H1 (cell line): ENCODE measurements around the gene TSC22D1. TPM values are rescaled to one million over a fixed set of nuclear protein-coding genes. Genes with fewer than 3 reads are reported as not detected.

Experiments used
- CTCF ChIA-PET: fragments of 300-600 bp; sonication (Branson Sonifier 250); formaldehyde crosslinking; loops from one replicate; lab custom pipeline; 2021; ENCODE audit not compliant: partially characterized antibody; lab: Charles Lee
- POLR2A ChIA-PET: fragments of 300-600 bp; sonication (Branson Sonifier 250); formaldehyde crosslinking; loops from one replicate; lab custom pipeline; 2021; ENCODE audit warnings: inconsistent platforms; ENCODE audit not compliant: partially characterized antibody; lab: Charles Lee
- DNase-seq, 2 experiments: peaks; one replicate each; pipeline versions ENCODE4 v3.0.0 to v3.0.0-alpha.2; 2010 to 2022; ENCODE audit warnings: low spot score in 2 of 2, low read depth in 1 of 2, mixed read lengths in 1 of 2
- FAIRE-seq: peaks from 2 replicates; lab custom pipeline; 2011; peaks lifted over from hg19 to GRCh38; lab: Jason Lieb, UNC
- H2AFZ ChIP-seq: 2 replicates; pipeline ENCODE4 v1.8.1; 2012; ENCODE audit warnings: low read length, inconsistent platforms
- H2AK5ac ChIP-seq: 2 replicates; pipeline ENCODE4 v1.6.1; 2013; ENCODE audit warnings: low read depth, low read length
- H2BK120ac ChIP-seq: replicated peaks from 2 replicates; pipeline ENCODE3; 2013; ENCODE audit warnings: low read depth, low read length, inconsistent platforms
- H2BK12ac ChIP-seq: 2 replicates; pipeline ENCODE4 v1.6.1; 2013; ENCODE audit warnings: low read depth, low read length
- H2BK15ac ChIP-seq: 2 replicates; pipeline ENCODE4 v1.6.1; 2013; ENCODE audit warnings: low read length
- H2BK20ac ChIP-seq: 2 replicates; pipeline ENCODE4 v1.6.1; 2013; ENCODE audit warnings: low read length
- H2BK5ac ChIP-seq: 2 replicates; pipeline ENCODE4 v1.6.1; 2013; ENCODE audit warnings: low read depth, low read length
- H3K14ac ChIP-seq: 2 replicates; pipeline ENCODE4 v1.6.1; 2013; ENCODE audit warnings: inconsistent platforms; ENCODE audit not compliant: insufficient read length
- H3K18ac ChIP-seq: 2 replicates; pipeline ENCODE4 v1.6.1; 2013; ENCODE audit warnings: low read length; ENCODE audit errors: extremely low read depth
- H3K23ac ChIP-seq: 2 replicates; pipeline ENCODE4 v1.6.1; 2013; ENCODE audit warnings: inconsistent platforms; ENCODE audit not compliant: insufficient read length
- H3K23me2 ChIP-seq: 2 replicates; pipeline ENCODE4 v1.6.1; 2013; ENCODE audit warnings: low read depth, low read length
- H3K27ac ChIP-seq: 2 replicates; pipeline ENCODE4 v1.6.1; 2011; ENCODE audit warnings: low read depth, low read length, inconsistent platforms
- H3K27me3 ChIP-seq, 4 experiments: replicated peaks in 1 of 4; 1 replicate in 1 of 4; 2 replicates in 3 of 4; pipeline versions ENCODE4 v1.6.1 to v1.8.1; 2011 to 2013; ENCODE audit warnings: low read length in 3 of 4, mild to moderate bottlenecking in 3 of 4, inconsistent platforms in 2 of 4, mixed read lengths in 2 of 4, moderate library complexity in 1 of 4; ENCODE audit not compliant: control insufficient read depth in 3 of 4, insufficient read depth in 3 of 4; ENCODE audit errors: extremely low read depth in 1 of 4
- H3K36me3 ChIP-seq, 4 experiments: 2 replicates each; pipeline versions ENCODE4 v1.6.1 to v1.8.1; 2011 to 2013; ENCODE audit warnings: mild to moderate bottlenecking in 4 of 4, low read length in 3 of 4, moderate library complexity in 2 of 4, control low read depth in 1 of 4, inconsistent platforms in 1 of 4; ENCODE audit not compliant: insufficient read depth in 4 of 4, control insufficient read depth in 2 of 4
- H3K4ac ChIP-seq: replicated peaks from 2 replicates; pipeline ENCODE3; 2013; ENCODE audit warnings: low read length, low read depth, mixed read lengths, inconsistent platforms; ENCODE audit not compliant: insufficient read length
- H3K4me1 ChIP-seq, 4 experiments: replicated peaks in 1 of 4; 1 replicate in 1 of 4; 2 replicates in 3 of 4; pipeline versions ENCODE4 v1.6.1 to v1.8.1; 2011 to 2013; ENCODE audit warnings: low read length in 3 of 4, inconsistent platforms in 2 of 4, mixed read lengths in 1 of 4; ENCODE audit not compliant: insufficient read depth in 4 of 4, control insufficient read depth in 3 of 4
- H3K4me2 ChIP-seq, 2 experiments: 2 replicates each; pipeline versions ENCODE4 v1.6.1 to v1.8.1; 2011 to 2013; ENCODE audit warnings: low read depth in 2 of 2, low read length in 2 of 2, control low read depth in 1 of 2, inconsistent platforms in 1 of 2, mild to moderate bottlenecking in 1 of 2; ENCODE audit not compliant: insufficient read depth in 1 of 2
- H3K4me3 ChIP-seq, 4 experiments: fragments of 200-600, 300-600 bp in 1 of 4; sonication (generic), shearing (Covaris generic), sonication (Bioruptor Twin) in 1 of 4; 2 replicates each; pipeline versions ENCODE4 v1.5.1 to v1.8.1; 2011 to 2016; ENCODE audit warnings: low read length in 4 of 4, low read depth in 3 of 4, control low read depth in 2 of 4, inconsistent platforms in 2 of 4, mild to moderate bottlenecking in 2 of 4, mixed read lengths in 1 of 4, moderate library complexity in 1 of 4; ENCODE audit not compliant: insufficient read depth in 2 of 4; ENCODE audit errors: extremely low read depth in 1 of 4
- H3K56ac ChIP-seq: replicated peaks from 2 replicates; pipeline ENCODE3; 2013; ENCODE audit warnings: low read depth, mild to moderate bottlenecking, mixed read lengths, low read length, inconsistent platforms; ENCODE audit not compliant: insufficient read length
- H3K79me1 ChIP-seq: 2 replicates; pipeline ENCODE4 v1.6.1; 2013; ENCODE audit warnings: low read depth, low read length, control low read depth
- H3K79me2 ChIP-seq, 2 experiments: 2 replicates each; pipeline versions ENCODE4 v1.6.1 to v1.8.1; 2012 to 2013; ENCODE audit warnings: low read length in 2 of 2, mild to moderate bottlenecking in 2 of 2, inconsistent platforms in 1 of 2; ENCODE audit not compliant: insufficient read depth in 2 of 2, control insufficient read depth in 1 of 2
- H3K9ac ChIP-seq, 4 experiments: replicated peaks in 1 of 4; 1 replicate in 1 of 4; 2 replicates in 3 of 4; pipeline versions ENCODE4 v1.6.1 to v1.8.1; 2011 to 2013; ENCODE audit warnings: low read depth in 3 of 4, low read length in 3 of 4, control low read depth in 2 of 4, mild to moderate bottlenecking in 2 of 4, moderate library complexity in 2 of 4, inconsistent platforms in 1 of 4; ENCODE audit errors: extremely low read depth in 1 of 4
- H3K9me3 ChIP-seq, 2 experiments: 2 replicates each; pipeline versions ENCODE4 v1.6.1 to v1.8.1; 2012 to 2013; ENCODE audit warnings: mild to moderate bottlenecking in 2 of 2, moderate library complexity in 2 of 2, control low read depth in 1 of 2, inconsistent platforms in 1 of 2, low read depth in 1 of 2, low read length in 1 of 2, mixed read lengths in 1 of 2; ENCODE audit not compliant: insufficient read depth in 2 of 2
- H4K20me1 ChIP-seq, 2 experiments: replicated peaks in 1 of 2; 2 replicates each; pipeline versions ENCODE3 to v1.8.1; 2011 to 2013; ENCODE audit warnings: inconsistent platforms in 2 of 2, low read length in 2 of 2, mild to moderate bottlenecking in 1 of 2; ENCODE audit not compliant: insufficient read depth in 2 of 2, control insufficient read depth in 1 of 2
- H4K5ac ChIP-seq: 2 replicates; pipeline ENCODE4 v1.6.1; 2013; ENCODE audit warnings: low read length, low read depth, mixed read lengths, inconsistent platforms; ENCODE audit not compliant: insufficient read length
- H4K8ac ChIP-seq: 2 replicates; pipeline ENCODE4 v1.8.0; 2013; ENCODE audit warnings: mild to moderate bottlenecking, moderate library complexity, low read length, inconsistent platforms; ENCODE audit not compliant: insufficient read depth; ENCODE audit errors: extremely low read depth
- H4K91ac ChIP-seq: replicated peaks from 2 replicates; pipeline ENCODE3; 2013; ENCODE audit warnings: low read length, mixed read lengths, inconsistent platforms; ENCODE audit not compliant: insufficient read length
- BCL11A ChIP-seq, 2 experiments: IDR thresholded peaks; one replicate each; pipeline ENCODE4 v1.6.1; 2011; ENCODE audit warnings: low read depth in 2 of 2, low read length in 2 of 2, mild to moderate bottlenecking in 2 of 2
- CBX8 ChIP-seq: fragments of 300-800, 300-1000 bp; sonication (generic); IDR thresholded peaks from 2 replicates; pipeline ENCODE4 v1.7.1; 2016; ENCODE audit warnings: low read depth, low read length, borderline replicate concordance
- SIRT6 ChIP-seq: IDR thresholded peaks from one replicate; pipeline ENCODE4 v1.7.1; 2012; ENCODE audit warnings: low read length, inconsistent platforms
- TBP ChIP-seq: IDR thresholded peaks from 2 replicates; pipeline ENCODE4 v1.6.1; 2011; ENCODE audit warnings: low read depth, low read length, improper control_type of control experiment
- whole genome bisulfite sequencing, 2 experiments: shearing (Covaris generic) in 1 of 2; methylation state at CpG; one replicate each; pipeline versions ENCODE4 v1.1.6 to v1.1.7; 2013 to 2015; ENCODE audit warnings: low lambda C conversion rate in 2 of 2, mixed read lengths in 2 of 2, inconsistent platforms in 1 of 2, low coverage in 1 of 2, missing lambda C conversion rate in 1 of 2; ENCODE audit not compliant: insufficient replicate concordance in 2 of 2, insufficient coverage in 1 of 2, insufficient read length in 1 of 2; ENCODE audit errors: extremely low coverage in 1 of 2, missing lambda C conversion rate in 1 of 2; 5-methylcytosine and 5-hydroxymethylcytosine counted together
- polyA plus RNA-seq, 7 experiments: library from polyadenylated mRNA; depleted of rRNA in 3 of 7; stranded (reverse) in 5 of 7; unstranded in 2 of 7; fragments of >200 nt in 5 of 7; fragments of 200-250 nt in 2 of 7; gene quantifications; 1 replicate in 5 of 7; 2 replicates in 1 of 7; 4 replicates in 1 of 7; pipeline versions ENCODE4 v1.2.1 to v1.2.3, GENCODE V29; 2011 to 2013; ENCODE audit warnings: missing spikeins in 2 of 7, mixed read lengths in 2 of 7
- total RNA-seq: library from RNA; stranded (reverse); fragmentation: NEBNext Ultra II Directional; extraction: Animal tissue kit (Norgen Biotek cat#: 25700); gene quantifications from 2 replicates; pipeline ENCODE4 v1.2.1, GENCODE V29; 2021

TSC22D1 gene
- total and polyA plus RNA-seq, 2 of the 8 experiments (the other 6 are each of a cell fraction or from before 2014, with no cell fraction given): 52.6 to 80.9 TPM

GRCh38 chr13:44622708-44623107, 46.6 kb upstream of the TSC22D1 start:
- TF ChIP-seq SIRT6 (no peak), TBP (no peak), CBX8 (no peak), BCL11A (IDR thresholded peaks at IDR 0.05; ENCODE audit: low read depth in 2 of 2, low read length in 2 of 2) (no peak)
- Histone ChIP-seq H3K4ac (no peak overlapping the region), H3K9me3 (no peaks in the 10 kb centered on the region), H2BK120ac (no peak overlapping the region), H2BK15ac (no peak overlapping the region), H4K8ac (no peak overlapping the region), H3K18ac (no peak overlapping the region), H2AK5ac (no peak overlapping the region), H3K4me3 (no peak overlapping the region), H3K14ac (no peak overlapping the region), H2BK20ac (no peak overlapping the region), H3K27me3 (no peaks in the 10 kb centered on the region), H3K56ac (no peak overlapping the region), H3K9ac (no peak overlapping the region), H3K23me2 (no peaks in the 10 kb centered on the region), H2AFZ (peak overlapping the region; percentile 84; the same call in 1 of the 2 replicates), H2BK12ac (no peak overlapping the region), H3K27ac (no peak overlapping the region), H3K23ac (no peak overlapping the region), H3K4me1 (no peaks in the 10 kb centered on the region), H3K36me3 (no peaks in the 10 kb centered on the region), H4K5ac (no peak overlapping the region), H4K91ac (no peak overlapping the region), H4K20me1 (no peaks in the 10 kb centered on the region), H3K79me2 (no peaks in the 10 kb centered on the region), H2BK5ac (no peak overlapping the region), H3K79me1 (no peaks in the 10 kb centered on the region), H3K4me2 (no peak overlapping the region)
- no peak for DNase-seq
- CTCF ChIA-PET: interaction anchor here (1.0 to 1.3 kb wide), 2 partner anchors 11 to 196 kb away, joined by 3 read pairs; no protein-coding TSS in a partner anchor
- POLR2A ChIA-PET: interaction anchor here (0.7 kb wide), 1 partner anchor 49 kb away, joined by 3 read pairs; no protein-coding TSS in a partner anchor
- FAIRE-seq: no peak
- WGBS, 2 experiments: 80% methylated on average over 1 of the region's 1 CpG; no CpG with 5 or more reads in 1 of the 2 experiments
